ENCODE results near the gene TIMM10.

- TF ChIP-seq CTCF (IDR thresholded peaks at IDR 0.05; ENCODE audit: low read depth, low read length, missing input control) (peak; percentile 25), JUND (IDR thresholded peaks at IDR 0.05) (no peak), RXRA (IDR thresholded peaks at IDR 0.05) (no peak), YY1 (IDR thresholded peaks at IDR 0.05) (no peak), REST (IDR thresholded peaks at IDR 0.05) (no peak)
These were observed 47.6 kb downstream of the TIMM10 start for GRCh38 chr11:57482782-57483561.
